Activated CD4-positive, alpha-beta T cell treated with anti-CD3 and anti-CD28 coated beads for 1 hour (primary cell): Measurements from ENCODE around the gene OSBP.
"Not testable (repeated sequence)": the region's sequence is repeated elsewhere in the genome, so short reads cannot be mapped to it uniquely, and the experiment has no call there.

Experiments used
- DNase-seq: peaks from one replicate; pipeline ENCODE4 v3.0.0-alpha.2; 2020

OSBP gene

GRCh38 chr11:59615637-59616395 is at the start of gene OSBP:
Gene OSBP (minus strand): TSS chr11:59615774. CDS start chr11:59615664, 110 bp downstream.
- peak; percentile 95 for DNase-seq

GRCh38 chr11:59660621-59661020 is 45.0 kb upstream of the OSBP start:
- DNase-seq: no peak

GRCh38 chr11:59659981-59660380 is 44.4 kb upstream of the OSBP start:
- DNase-seq: no peak

GRCh38 chr11:59658036-59658435 is 42.5 kb upstream of the OSBP start:
- DNase-seq: no peak

GRCh38 chr11:59654893-59655292 is 39.3 kb upstream of the OSBP start:
- no peak for DNase-seq

- DNase-seq: no peak
Observed at GRCh38 chr11:59647245-59647980, 31.8 kb upstream of the OSBP start.

GRCh38 chr11:59644528-59644927 is 29.0 kb upstream of the OSBP start:
- DNase-seq: no peak

GRCh38 chr11:59643390-59643789 is 27.8 kb upstream of the OSBP start:
- DNase-seq: no peak

GRCh38 chr11:59641156-59641555 is 25.6 kb upstream of the OSBP start:
- no peak for DNase-seq

- DNase-seq: no peak
Observed at GRCh38 chr11:59630493-59630892, 14.9 kb upstream of the OSBP start.

GRCh38 chr11:59629996-59630395 is 14.4 kb upstream of the OSBP start:
- DNase-seq: no peak

GRCh38 chr11:59626969-59627368 is 11.4 kb upstream of the OSBP start:
- not testable (repeated sequence) for DNase-seq

- no peak for DNase-seq
Observed at GRCh38 chr11:59625703-59626102, 10.1 kb upstream of the OSBP start.

GRCh38 chr11:59617876-59618275 is 2.3 kb upstream of the OSBP start:
- no peak for DNase-seq

GRCh38 chr11:59616396-59616982 is 915 bp upstream of the OSBP start:
- DNase-seq: no peak

- peak; percentile 47 for DNase-seq
Observed at GRCh38 chr11:59615120-59615636, 396 bp downstream of the OSBP start.

GRCh38 chr11:59614277-59615119 is 1.1 kb downstream of the OSBP start:
- no peak for DNase-seq

GRCh38 chr11:59611570-59612565 is 3.7 kb downstream of the OSBP start:
- no peak for DNase-seq

GRCh38 chr11:59610289-59610688 is 5.3 kb downstream of the OSBP start:
- no peak for DNase-seq

- DNase-seq: no peak
Observed at GRCh38 chr11:59607703-59608454, 7.7 kb downstream of the OSBP start.

- no peak for DNase-seq
Observed at GRCh38 chr11:59602432-59602831, 13.1 kb downstream of the OSBP start.
